Neuron (in vitro differentiated cells): ENCODE measurements around the gene PCDHB11.
"Not testable (repeated sequence)": the region's sequence is repeated elsewhere in the genome, so short reads cannot be mapped to it uniquely, and the experiment has no call there.

ENCODE experiments used
- H2AFZ ChIP-seq: one replicate; pipeline ENCODE4 v1.6.1; 2013; ENCODE audit warnings: low read depth, mild to moderate bottlenecking, inconsistent platforms, low read length, moderate library complexity
- H3K27me3 ChIP-seq: one replicate; pipeline ENCODE4 v1.6.1; 2013; ENCODE audit warnings: low read length; ENCODE audit not compliant: insufficient read depth
- H3K36me3 ChIP-seq: one replicate; pipeline ENCODE4 v1.6.1; 2013; ENCODE audit warnings: low read length; ENCODE audit not compliant: insufficient read depth
- H3K4me1 ChIP-seq: one replicate; pipeline ENCODE4 v1.6.1; 2013; ENCODE audit warnings: low read length; ENCODE audit not compliant: insufficient read depth
- H3K4me3 ChIP-seq: 2 replicates; pipeline ENCODE4 v1.5.1; 2013; ENCODE audit warnings: mild to moderate bottlenecking, low read length, moderate library complexity
- H3K9me3 ChIP-seq: one replicate; pipeline ENCODE4 v1.6.1; 2013; ENCODE audit warnings: low read length

Gene PCDHB11

DNA sequence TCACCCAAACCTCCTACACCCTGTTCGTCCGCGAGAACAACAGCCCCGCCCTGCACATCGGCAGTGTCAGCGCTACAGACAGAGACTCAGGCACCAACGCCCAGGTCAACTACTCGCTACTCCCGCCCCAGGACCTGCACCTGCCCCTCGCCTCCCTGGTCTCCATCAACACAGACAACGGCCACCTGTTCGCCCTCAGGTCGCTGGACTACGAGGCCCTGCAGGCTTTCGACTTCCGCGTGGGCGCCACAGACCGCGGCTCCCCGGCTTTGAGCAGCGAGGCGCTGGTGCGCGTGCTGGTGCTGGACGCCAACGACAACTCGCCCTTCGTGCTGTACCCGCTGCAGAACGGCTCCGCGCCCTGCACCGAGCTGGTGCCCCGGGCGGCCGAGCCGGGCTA lies 1.7 kb downstream of the PCDHB11 start:
- not testable (repeated sequence) for H3K36me3 ChIP-seq, H3K4me1 ChIP-seq, H3K27me3 ChIP-seq, H2AFZ ChIP-seq, H3K4me3 ChIP-seq
- peaks cover 34% of the 10 kb centered on the region for H3K9me3 ChIP-seq

DNA sequence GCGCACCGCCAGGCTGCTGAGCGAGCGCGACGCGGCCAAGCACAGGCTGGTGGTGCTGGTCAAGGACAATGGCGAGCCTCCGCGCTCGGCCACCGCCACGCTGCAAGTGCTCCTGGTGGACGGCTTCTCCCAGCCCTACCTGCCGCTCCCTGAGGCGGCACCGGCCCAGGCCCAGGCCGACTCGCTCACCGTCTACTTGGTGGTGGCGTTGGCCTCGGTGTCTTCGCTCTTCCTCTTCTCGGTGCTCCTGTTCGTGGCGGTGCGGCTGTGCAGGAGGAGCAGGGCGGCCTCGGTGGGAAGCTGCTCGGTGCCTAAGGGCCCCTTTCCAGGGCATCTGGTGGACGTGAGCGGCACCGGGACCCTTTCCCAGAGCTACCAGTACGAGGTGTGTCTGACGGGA lies 2.2 kb downstream of the PCDHB11 start:
- H3K4me3 ChIP-seq, H2AFZ ChIP-seq, H3K27me3 ChIP-seq, H3K36me3 ChIP-seq, H3K4me1 ChIP-seq: not testable (repeated sequence)
- peaks cover 35% of the 10 kb centered on the region for H3K9me3 ChIP-seq

DNA sequence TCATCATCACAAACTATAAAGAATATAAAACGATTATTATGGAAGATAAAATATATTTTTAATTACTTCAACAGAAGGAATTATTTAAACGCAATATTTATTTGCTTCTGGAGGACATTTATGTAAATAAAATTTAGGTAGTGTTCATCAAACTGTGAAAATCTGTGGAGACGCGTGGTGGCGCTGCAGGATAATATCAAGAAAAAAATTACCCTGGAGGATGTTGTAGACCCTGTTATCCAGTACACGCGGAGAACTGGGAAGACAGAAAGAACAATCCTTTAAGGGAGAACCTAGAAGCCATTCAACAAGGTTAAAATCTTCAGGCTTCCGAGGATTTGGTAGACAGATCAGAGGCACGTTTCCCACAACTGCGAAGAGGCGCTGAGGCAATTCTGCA lies 9.1 kb downstream of the PCDHB11 start, which contains the start of gene PCDHB12:
PCDHB12 (plus strand) TSS at position 242 of the 400 bp plus-strand sequence. CDS start 189 bp downstream, outside the sequence.
- Histone ChIP-seq H3K4me3 (no peak within 1 kb of the TSS), H3K36me3 (peaks cover 5% of the 10 kb centered on the region), H3K9me3 (peaks cover 22% of the 10 kb centered on the region), H2AFZ (no peak within 1 kb of the TSS), H3K27me3 (no peaks in the 10 kb centered on the region), H3K4me1 (no peaks in the 10 kb centered on the region)

DNA sequence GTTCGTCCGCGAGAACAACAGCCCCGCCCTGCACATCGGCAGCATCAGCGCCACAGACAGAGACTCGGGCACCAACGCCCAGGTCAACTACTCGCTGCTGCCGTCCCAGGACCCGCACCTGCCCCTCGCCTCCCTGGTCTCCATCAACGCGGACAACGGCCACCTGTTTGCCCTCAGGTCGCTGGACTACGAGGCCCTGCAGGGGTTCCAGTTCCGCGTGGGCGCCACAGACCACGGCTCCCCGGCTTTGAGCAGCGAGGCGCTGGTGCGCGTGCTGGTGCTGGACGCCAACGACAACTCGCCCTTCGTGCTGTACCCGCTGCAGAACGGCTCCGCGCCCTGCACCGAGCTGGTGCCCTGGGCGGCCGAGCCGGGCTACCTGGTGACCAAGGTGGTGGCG lies 10.9 kb downstream of the PCDHB11 start:
- not testable (repeated sequence) for H3K4me3 ChIP-seq, H3K27me3 ChIP-seq, H2AFZ ChIP-seq, H3K36me3 ChIP-seq, H3K4me1 ChIP-seq
- peaks cover 25% of the 10 kb centered on the region for H3K9me3 ChIP-seq

DNA sequence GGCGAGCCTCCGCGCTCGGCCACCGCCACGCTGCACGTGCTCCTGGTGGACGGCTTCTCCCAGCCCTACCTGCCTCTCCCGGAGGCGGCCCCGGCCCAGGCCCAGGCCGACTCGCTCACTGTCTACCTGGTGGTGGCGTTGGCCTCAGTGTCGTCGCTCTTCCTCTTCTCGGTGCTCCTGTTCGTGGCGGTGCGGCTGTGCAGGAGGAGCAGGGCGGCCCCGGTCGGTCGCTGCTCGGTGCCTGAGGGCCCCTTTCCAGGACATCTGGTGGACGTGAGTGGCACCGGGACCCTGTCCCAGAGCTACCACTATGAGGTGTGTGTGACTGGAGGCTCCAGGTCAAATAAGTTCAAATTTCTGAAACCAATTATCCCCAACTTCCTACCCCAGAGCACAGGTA lies 11.4 kb downstream of the PCDHB11 start:
- not testable (repeated sequence) for H3K4me3 ChIP-seq, H3K36me3 ChIP-seq, H3K4me1 ChIP-seq, H3K27me3 ChIP-seq, H2AFZ ChIP-seq
- H3K9me3 ChIP-seq = peaks cover 25% of the 10 kb centered on the region

DNA sequence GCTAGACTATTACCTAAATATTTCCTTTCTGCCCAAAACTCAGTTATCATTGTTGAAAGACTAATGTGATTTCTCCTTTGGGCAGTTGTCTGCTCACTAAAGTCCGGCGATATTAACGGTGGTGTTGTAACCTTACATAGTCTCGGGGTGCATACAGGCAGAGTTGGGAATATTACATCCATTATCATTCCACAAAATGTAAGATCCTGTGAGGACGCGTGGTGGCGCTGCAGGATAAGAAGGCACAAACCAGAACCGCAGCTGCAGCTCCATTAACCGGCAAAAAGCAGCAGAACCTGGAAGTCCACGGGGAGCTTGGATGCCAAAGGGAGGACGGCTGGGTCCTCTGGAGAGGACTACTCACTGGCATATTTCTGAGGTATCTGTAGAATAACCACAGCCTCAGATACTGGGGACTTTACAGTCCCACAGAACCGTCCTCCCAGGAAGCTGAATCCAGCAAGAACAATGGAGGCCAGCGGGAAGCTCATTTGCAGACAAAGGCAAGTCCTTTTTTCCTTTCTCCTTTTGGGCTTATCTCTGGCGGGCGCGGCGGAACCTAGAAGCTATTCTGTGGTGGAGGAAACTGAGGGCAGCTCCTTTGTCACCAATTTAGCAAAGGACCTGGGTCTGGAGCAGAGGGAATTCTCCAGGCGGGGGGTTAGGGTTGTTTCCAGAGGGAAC lies 14.4 kb downstream of the PCDHB11 start, which contains the start of gene PCDHB13:
PCDHB13 (plus strand) TSS at position 264 of the 684 bp plus-strand sequence; CDS start at position 469, 205 bp downstream.
- H3K4me3 ChIP-seq, H3K27me3 ChIP-seq: not testable (repeated sequence)
- H3K9me3 ChIP-seq = peaks cover 19% of the 10 kb centered on the region

DNA sequence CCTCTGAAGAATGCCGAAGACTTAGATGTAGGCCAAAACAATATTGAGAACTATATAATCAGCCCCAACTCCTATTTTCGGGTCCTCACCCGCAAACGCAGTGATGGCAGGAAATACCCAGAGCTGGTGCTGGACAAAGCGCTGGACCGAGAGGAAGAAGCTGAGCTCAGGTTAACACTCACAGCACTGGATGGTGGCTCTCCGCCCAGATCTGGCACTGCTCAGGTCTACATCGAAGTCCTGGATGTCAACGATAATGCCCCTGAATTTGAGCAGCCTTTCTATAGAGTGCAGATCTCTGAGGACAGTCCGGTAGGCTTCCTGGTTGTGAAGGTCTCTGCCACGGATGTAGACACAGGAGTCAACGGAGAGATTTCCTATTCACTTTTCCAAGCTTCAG lies 15.2 kb downstream of the PCDHB11 start:
- H3K4me1 ChIP-seq, H2AFZ ChIP-seq, H3K36me3 ChIP-seq, H3K27me3 ChIP-seq, H3K4me3 ChIP-seq: not testable (repeated sequence)
- peaks cover 14% of the 10 kb centered on the region for H3K9me3 ChIP-seq

More for the DNA sequence above, 14.4 kb downstream of the PCDHB11 start, which contains the start of gene PCDHB13:
- not testable (repeated sequence) for H3K36me3 ChIP-seq, H2AFZ ChIP-seq, H3K4me1 ChIP-seq

DNA sequence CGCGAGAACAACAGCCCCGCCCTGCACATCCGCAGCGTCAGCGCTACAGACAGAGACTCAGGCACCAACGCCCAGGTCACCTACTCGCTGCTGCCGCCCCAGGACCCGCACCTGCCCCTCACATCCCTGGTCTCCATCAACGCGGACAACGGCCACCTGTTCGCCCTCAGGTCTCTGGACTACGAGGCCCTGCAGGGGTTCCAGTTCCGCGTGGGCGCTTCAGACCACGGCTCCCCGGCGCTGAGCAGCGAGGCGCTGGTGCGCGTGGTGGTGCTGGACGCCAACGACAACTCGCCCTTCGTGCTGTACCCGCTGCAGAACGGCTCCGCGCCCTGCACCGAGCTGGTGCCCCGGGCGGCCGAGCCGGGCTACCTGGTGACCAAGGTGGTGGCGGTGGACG lies 16.1 kb downstream of the PCDHB11 start:
- H3K4me1 ChIP-seq, H3K36me3 ChIP-seq, H3K4me3 ChIP-seq, H3K27me3 ChIP-seq, H2AFZ ChIP-seq: not testable (repeated sequence)
- H3K9me3 ChIP-seq = peaks cover 10% of the 10 kb centered on the region

DNA sequence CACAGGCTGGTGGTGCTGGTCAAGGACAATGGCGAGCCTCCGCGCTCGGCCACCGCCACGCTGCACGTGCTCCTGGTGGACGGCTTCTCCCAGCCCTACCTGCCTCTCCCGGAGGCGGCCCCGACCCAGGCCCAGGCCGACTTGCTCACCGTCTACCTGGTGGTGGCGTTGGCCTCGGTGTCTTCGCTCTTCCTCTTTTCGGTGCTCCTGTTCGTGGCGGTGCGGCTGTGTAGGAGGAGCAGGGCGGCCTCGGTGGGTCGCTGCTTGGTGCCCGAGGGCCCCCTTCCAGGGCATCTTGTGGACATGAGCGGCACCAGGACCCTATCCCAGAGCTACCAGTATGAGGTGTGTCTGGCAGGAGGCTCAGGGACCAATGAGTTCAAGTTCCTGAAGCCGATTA lies 16.6 kb downstream of the PCDHB11 start:
- H3K4me3 ChIP-seq, H3K36me3 ChIP-seq, H3K9me3 ChIP-seq, H3K4me1 ChIP-seq, H3K27me3 ChIP-seq, H2AFZ ChIP-seq: not testable (repeated sequence)

DNA sequence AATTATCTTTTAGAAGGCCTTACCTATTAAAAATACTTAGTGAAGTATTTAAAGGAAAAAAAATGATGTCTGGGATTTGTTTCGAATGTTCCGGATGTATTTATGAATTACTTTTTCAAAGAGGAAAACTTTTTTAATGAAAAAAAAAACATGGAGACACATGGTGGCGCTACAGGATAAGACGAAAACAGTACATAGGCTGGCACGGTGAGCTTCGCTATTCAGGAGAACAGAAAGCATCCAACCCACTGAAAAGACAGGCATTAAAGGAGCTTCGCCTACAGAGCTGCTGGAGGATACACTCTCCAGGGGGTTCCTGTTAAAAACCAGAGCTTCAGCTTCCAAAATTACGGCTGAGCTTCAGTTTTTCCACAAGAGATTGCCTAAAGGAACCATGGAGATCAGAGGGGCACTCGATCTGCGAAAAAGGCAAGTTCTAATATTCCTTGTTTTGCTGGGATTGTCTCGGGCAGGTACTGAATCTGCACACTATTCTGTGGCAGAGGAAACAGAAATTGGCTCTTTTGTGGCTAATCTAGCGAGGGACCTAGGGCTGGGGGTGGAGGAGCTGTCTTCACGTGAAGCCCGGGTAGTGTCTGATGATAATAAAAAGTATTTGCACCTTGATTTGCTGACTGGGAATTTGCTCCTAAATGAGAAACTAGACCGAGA lies 23.8 kb downstream of the PCDHB11 start, which contains the start of gene PCDHB14:
PCDHB14 (plus strand) TSS at position 232 of the 672 bp plus-strand sequence; CDS start at position 395, 163 bp downstream.
- peak within 1 kb of the TSS; percentile 33 for H3K4me3 ChIP-seq
- H2AFZ ChIP-seq = no peak within 1 kb of the TSS
- no peaks in the 10 kb centered on the region for H3K27me3 ChIP-seq
- H3K36me3 ChIP-seq = no peaks in the 10 kb centered on the region
- H3K9me3 ChIP-seq = peaks cover 8% of the 10 kb centered on the region
- H3K4me1 ChIP-seq = no peaks in the 10 kb centered on the region

DNA sequence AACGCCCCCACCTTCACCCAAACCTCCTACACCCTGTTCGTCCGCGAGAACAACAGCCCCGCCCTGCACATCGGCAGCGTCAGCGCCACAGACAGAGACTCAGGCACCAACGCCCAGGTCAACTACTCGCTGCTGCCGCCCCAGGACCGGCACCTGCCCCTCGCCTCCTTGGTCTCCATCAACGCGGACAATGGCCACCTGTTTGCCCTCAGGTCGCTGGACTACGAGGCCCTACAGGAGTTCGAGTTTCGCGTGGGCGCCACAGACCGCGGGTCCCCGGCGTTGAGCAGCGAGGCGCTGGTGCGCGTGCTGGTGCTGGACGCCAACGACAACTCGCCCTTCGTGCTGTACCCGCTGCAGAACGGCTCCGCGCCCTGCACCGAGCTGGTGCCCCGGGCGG lies 25.4 kb downstream of the PCDHB11 start:
- H3K4me1 ChIP-seq, H3K9me3 ChIP-seq, H3K27me3 ChIP-seq, H2AFZ ChIP-seq, H3K4me3 ChIP-seq, H3K36me3 ChIP-seq: not testable (repeated sequence)

DNA sequence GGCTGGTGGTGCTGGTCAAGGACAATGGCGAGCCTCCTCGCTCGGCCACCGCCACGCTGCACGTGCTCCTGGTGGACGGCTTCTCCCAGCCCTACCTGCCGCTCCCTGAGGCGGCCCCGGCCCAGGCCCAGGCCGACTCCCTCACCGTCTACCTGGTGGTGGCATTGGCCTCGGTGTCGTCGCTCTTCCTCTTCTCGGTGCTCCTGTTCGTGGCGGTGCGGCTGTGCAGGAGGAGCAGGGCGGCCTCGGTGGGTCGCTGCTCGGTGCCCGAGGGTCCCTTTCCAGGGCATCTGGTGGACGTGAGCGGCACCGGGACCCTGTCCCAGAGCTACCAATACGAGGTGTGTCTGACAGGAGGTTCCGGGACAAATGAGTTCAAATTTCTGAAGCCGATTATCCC lies 26.0 kb downstream of the PCDHB11 start:
- H3K4me1 ChIP-seq, H2AFZ ChIP-seq, H3K9me3 ChIP-seq, H3K4me3 ChIP-seq, H3K36me3 ChIP-seq, H3K27me3 ChIP-seq: not testable (repeated sequence)

DNA sequence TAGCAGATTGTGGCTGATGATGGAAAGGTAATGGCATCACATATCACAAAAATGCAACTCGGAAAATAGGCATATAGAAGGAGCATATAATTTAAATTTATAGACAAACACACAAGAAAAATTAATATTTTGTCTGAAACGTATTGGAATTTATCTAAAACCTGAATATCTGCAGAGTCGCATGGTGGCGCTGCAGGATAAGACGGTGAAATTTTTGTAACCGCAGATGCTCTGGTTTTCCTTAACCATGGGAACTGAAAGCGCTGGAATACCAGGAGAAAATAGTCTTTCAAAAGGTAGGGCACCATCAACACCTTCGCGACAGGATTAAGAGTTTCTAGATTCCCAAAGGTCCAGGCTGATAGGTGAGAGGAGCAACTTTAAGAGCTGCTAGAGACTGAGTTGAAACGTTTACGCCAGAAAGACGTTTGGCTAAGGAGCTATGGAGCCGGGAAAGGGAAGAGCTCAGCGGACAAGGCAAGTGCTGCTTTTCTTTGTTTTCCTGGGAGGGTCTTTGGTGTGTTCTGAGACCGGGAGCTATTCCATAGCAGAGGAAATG lies 34.8 kb downstream of the PCDHB11 start:
- no peaks in the 10 kb centered on the region for H3K4me1 ChIP-seq
- no peak overlapping the region for H3K4me3 ChIP-seq
- no peak overlapping the region for H2AFZ ChIP-seq
- no peaks in the 10 kb centered on the region for H3K27me3 ChIP-seq
- H3K9me3 ChIP-seq = peaks cover 26% of the 10 kb centered on the region
- H3K36me3 ChIP-seq = no peaks in the 10 kb centered on the region
